Astrocyte of the spinal cord (primary cell): ENCODE data around the gene REXO4.

Source experiments
- DNase-seq: peaks from one replicate; pipeline ENCODE4 v3.0.0; 2011; ENCODE audit warnings: low read depth, low spot score
- H3K4me3 ChIP-seq: 2 replicates; pipeline ENCODE4 v1.5.1; 2011; ENCODE audit warnings: low read depth, mild to moderate bottlenecking, low read length, moderate library complexity
- in situ Hi-C: cut with HindIII; loops from 2 replicates; pipeline ENCODE4 v1.10.0; 2017; ENCODE audit warnings: low sequenced_read_pairs
- TF ChIP-seq, protein P1 (sequence below): IDR thresholded peaks from 2 replicates; pipeline ENCODE4 v1.5.1; 2012; ENCODE audit warnings: low read depth, mild to moderate bottlenecking, low read length, inconsistent platforms

REXO4 gene

DNA sequence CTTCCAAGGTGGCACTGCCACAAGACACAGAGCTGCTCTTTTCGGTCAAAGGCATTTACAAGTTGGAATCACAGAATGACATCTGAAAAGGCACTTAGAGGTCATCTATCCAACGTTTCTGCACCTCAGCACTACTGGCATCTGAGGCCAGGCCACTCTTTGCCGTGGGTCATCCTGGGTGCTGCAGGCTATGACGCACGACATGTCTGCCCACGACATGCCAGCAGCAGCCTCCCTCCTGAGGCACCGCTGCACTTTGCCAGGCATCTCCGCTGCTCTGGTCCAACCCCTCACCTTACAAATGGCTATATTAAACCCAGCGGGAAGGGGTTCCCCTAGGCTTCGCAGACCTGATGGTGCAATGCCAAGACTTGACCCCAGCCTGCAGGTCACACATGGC lies 50.0 kb downstream of the REXO4 start:
- TF ChIP-seq, protein P1, sequence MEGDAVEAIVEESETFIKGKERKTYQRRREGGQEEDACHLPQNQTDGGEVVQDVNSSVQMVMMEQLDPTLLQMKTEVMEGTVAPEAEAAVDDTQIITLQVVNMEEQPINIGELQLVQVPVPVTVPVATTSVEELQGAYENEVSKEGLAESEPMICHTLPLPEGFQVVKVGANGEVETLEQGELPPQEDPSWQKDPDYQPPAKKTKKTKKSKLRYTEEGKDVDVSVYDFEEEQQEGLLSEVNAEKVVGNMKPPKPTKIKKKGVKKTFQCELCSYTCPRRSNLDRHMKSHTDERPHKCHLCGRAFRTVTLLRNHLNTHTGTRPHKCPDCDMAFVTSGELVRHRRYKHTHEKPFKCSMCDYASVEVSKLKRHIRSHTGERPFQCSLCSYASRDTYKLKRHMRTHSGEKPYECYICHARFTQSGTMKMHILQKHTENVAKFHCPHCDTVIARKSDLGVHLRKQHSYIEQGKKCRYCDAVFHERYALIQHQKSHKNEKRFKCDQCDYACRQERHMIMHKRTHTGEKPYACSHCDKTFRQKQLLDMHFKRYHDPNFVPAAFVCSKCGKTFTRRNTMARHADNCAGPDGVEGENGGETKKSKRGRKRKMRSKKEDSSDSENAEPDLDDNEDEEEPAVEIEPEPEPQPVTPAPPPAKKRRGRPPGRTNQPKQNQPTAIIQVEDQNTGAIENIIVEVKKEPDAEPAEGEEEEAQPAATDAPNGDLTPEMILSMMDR, result no peak
- no peak overlapping the region for H3K4me3 ChIP-seq
- in situ Hi-C loops, result no loop called here
- DNase-seq, result no peak

DNA sequence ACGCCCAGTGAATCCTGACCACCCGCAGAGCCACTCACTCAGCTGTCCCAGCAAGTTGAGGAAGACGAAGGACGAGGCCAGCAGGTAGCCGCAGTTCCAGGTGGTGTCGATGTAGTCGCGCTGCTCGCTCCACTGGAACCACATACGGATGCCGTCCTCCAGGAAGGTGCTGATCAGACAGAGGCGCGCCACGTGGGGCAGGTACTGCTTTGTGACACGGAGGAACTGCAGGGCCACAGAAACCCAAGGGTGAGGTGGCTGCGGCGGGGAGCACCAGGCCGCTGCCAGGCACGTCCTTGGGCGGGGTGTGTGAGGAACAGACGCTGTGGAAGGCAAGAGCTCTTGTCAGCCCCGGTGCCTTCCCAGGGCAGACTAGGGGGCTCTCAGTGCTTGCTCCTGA lies 50.6 kb downstream of the REXO4 start:
- in situ Hi-C loops, result no loop called here
- TF ChIP-seq, protein P1, result no peak
- DNase-seq, result no peak
- no peak overlapping the region for H3K4me3 ChIP-seq

DNA sequence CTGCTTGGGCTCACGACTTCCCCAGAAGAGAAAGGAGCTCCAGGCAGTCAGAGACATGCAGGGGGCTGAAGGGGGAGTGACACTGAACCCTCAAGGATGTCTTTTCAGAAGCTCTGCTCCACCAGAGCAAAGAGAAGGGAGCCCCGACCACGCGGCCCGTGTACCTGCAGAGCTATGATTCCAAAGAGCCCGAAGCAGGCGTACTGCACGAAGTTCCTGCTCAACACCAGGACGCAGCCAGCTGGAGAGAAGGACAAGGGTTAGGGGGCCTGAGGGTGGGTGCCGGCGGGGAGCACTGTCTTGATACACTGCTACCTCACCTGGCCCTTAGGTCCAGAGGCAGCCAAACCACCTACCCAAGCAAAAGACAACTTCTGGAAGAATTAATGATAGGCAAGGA lies 51.4 kb downstream of the REXO4 start:
- H3K4me3 ChIP-seq, result no peak overlapping the region
- no peak for DNase-seq
- in situ Hi-C loops, result no loop called here
- TF ChIP-seq, protein P1, result no peak

DNA sequence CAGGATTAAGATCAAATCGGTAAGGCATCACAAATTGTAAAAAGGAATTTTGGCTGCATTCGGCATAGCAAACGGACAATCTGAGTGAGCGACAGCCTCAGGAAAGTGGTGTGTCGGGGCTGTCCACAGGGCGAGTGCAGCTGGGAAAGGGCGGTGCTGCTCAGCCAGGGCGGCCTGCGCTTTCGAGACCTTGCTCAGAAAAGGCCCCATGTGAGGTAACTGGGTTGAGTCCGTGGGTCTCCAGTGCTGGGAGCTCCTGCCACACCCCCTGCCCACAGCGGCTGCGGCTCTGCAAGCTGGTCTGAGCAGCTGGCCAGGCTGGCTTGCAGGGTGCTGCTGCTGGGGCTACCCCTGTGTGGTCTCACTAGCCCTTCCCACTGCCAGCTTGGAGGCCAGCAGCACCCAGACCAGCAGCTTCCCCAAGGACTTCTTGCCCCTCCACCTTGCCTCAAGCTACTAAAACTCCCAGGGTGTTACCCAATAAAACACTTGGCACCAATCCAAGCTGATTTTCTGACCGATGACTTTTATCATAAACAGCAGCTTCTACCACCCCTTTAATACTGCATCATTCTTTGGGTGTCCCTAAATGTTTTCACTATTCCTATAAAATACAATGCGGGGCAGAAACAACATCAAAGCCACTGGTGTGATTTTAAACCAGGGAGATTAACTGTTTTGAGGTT lies 55.3 kb downstream of the REXO4 start:
- in situ Hi-C loops, result no loop called here
- DNase-seq, result no peak
- H3K4me3 ChIP-seq, result no peak overlapping the region
- TF ChIP-seq, protein P1, result no peak

DNA sequence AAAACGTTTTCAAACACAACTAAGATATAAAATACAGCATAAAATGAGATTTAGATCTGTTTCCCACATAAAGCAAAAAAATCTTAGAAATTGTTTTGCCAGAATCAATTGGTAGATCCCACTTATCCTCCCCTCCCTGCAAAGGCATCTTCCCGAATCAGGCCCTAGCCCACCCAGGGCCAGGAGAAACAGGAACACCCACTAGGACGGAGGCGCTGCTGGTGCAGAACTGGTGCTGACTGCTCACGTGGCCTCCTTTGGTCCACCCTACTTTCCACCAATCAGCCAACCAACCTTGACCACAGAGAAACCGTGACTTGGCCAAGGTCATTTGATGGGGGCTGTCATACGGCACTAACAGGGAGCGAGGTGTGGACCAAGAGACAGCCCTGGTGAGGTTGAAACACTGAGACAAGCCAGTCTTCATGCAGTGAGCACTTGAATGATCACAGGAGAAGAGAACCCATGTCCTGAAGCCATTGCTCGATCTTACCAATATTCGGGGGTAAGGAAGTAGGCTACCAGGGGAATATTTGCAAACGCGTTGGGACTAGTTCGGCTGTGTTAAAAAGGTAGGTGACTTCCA lies 56.2 kb downstream of the REXO4 start:
- TF ChIP-seq, protein P1, result no peak
- no peak overlapping the region for H3K4me3 ChIP-seq
- DNase-seq, result no peak
- in situ Hi-C loops, result no loop called here

DNA sequence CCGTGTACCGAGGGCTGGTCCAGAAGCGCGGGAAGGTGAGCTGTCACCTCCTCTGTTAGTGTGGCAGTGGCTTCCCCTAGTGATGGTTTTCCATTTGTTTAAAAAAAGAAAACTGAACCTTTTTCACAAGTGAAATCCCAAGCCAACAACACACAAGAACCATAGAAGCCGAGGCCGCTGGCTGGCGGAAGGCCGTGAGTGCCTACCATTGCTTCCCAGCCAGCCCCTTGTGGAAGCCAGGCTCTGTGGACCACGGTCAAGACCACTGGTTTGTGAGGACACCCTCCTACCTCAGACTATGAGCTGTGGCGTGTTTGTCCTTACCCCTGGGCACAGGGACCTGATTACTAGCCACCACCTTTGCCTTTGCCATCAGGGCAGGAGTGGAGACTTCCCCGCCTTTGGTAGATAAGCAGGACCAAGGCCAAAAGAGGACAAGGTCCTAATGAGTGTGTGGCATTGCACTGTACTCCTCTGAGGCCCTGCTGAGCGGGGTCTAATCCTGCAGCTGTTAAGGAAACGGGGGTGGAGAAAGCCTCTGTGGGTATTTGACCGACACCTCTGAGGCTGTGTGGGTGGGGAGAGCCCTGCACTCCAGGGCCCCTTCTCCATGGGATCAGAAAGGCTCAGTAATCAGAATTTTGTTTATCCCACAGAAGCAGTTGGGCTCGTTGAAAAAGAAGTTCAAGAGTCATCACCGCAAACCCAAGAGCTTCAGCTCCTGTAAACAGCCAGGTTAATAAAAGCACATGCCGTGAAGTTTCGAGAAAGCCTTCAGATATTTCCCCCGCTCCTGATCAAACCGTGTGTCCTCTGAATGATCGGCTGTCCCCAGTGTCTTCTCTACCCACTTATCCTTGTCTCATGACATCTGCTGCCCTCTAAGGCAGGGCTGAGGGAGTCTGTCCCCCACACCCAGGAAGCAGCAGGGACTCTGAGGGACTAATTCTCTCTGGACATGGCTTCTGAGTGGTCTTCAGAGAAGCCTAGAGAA lies 57.1 kb downstream of the REXO4 start:
- DNase-seq, result no peak
- no peak overlapping the region for H3K4me3 ChIP-seq
- TF ChIP-seq, protein P1, result no peak
- in situ Hi-C loops, result no loop called here
